H9 (cell line): ENCODE data around the gene NTPCR. TPM values are rescaled to one million over a fixed set of nuclear protein-coding genes. Genes with fewer than 3 reads are reported as not detected.

ENCODE experiments used
- DNase-seq: peaks from one replicate; pipeline ENCODE4 v3.0.0-alpha.2; 2017
- H2AFZ ChIP-seq: one replicate; pipeline ENCODE4 v1.6.1; 2013; ENCODE audit warnings: mild to moderate bottlenecking, low read length, control low read depth, moderate library complexity
- H2AK5ac ChIP-seq: 2 replicates; pipeline ENCODE4 v1.6.1; 2013; ENCODE audit warnings: low read length, control low read depth, mixed read lengths; ENCODE audit not compliant: insufficient read length
- H2BK120ac ChIP-seq: one replicate; pipeline ENCODE4 v1.6.1; 2013; ENCODE audit warnings: low read depth, mild to moderate bottlenecking, low read length, control low read depth, inconsistent platforms; ENCODE audit not compliant: poor library complexity, severe bottlenecking
- H2BK12ac ChIP-seq: 2 replicates; pipeline ENCODE4 v1.6.1; 2013; ENCODE audit warnings: low read length, control low read depth, mixed read lengths, low read depth; ENCODE audit not compliant: insufficient read length
- H2BK15ac ChIP-seq: 2 replicates; pipeline ENCODE4 v1.6.1; 2013; ENCODE audit warnings: low read depth, low read length, control low read depth
- H2BK20ac ChIP-seq: one replicate; pipeline ENCODE4 v1.6.1; 2013; ENCODE audit warnings: low read depth, mild to moderate bottlenecking, low read length, control low read depth, inconsistent platforms; ENCODE audit not compliant: poor library complexity, severe bottlenecking
- H2BK5ac ChIP-seq: 2 replicates; pipeline ENCODE4 v1.6.1; 2013; ENCODE audit warnings: low read length, control low read depth, mixed read lengths; ENCODE audit not compliant: insufficient read length
- H3K14ac ChIP-seq: 2 replicates; pipeline ENCODE4 v1.6.1; 2013; ENCODE audit warnings: low read length, control low read depth; ENCODE audit not compliant: insufficient read depth
- H3K18ac ChIP-seq: 2 replicates; pipeline ENCODE4 v1.6.1; 2013; ENCODE audit warnings: low read depth, mild to moderate bottlenecking, mixed read lengths, low read length, control low read depth; ENCODE audit not compliant: insufficient read length
- H3K23ac ChIP-seq: 2 replicates; pipeline ENCODE4 v1.6.1; 2013; ENCODE audit warnings: low read length, control low read depth, mixed read lengths, low read depth; ENCODE audit not compliant: insufficient read length
- H3K23me2 ChIP-seq: 2 replicates; pipeline ENCODE4 v1.6.1; 2013; ENCODE audit warnings: low read depth, mild to moderate bottlenecking, mixed read lengths, low read length, control low read depth; ENCODE audit not compliant: insufficient read length, poor library complexity, severe bottlenecking
- H3K27ac ChIP-seq: 2 replicates; pipeline ENCODE4 v1.5.1; 2013; ENCODE audit warnings: low read length, control low read depth, mixed read lengths, low read depth; ENCODE audit not compliant: insufficient read length
- H3K27me3 ChIP-seq: 2 replicates; pipeline ENCODE4 v1.6.1; 2013; ENCODE audit warnings: low read length, control low read depth, inconsistent platforms; ENCODE audit not compliant: insufficient read depth
- H3K4ac ChIP-seq: 2 replicates; pipeline ENCODE4 v1.6.1; 2013; ENCODE audit warnings: low read depth, mild to moderate bottlenecking, control low read depth, inconsistent platforms, low read length, moderate library complexity
- H3K4me1 ChIP-seq: 2 replicates; pipeline ENCODE4 v1.6.1; 2013; ENCODE audit warnings: low read length, control low read depth, inconsistent platforms; ENCODE audit not compliant: insufficient read depth
- H3K4me2 ChIP-seq: 2 replicates; pipeline ENCODE4 v1.6.1; 2013; ENCODE audit warnings: low read length, control low read depth, mixed read lengths; ENCODE audit not compliant: insufficient read length, insufficient read depth
- H3K56ac ChIP-seq: 2 replicates; pipeline ENCODE4 v1.6.1; 2013; ENCODE audit warnings: low read depth, mild to moderate bottlenecking, mixed read lengths, low read length, control low read depth; ENCODE audit not compliant: insufficient read length
- H3K79me1 ChIP-seq: 2 replicates; pipeline ENCODE4 v1.6.1; 2013; ENCODE audit warnings: low read depth, mild to moderate bottlenecking, moderate library complexity, low read length, control low read depth, inconsistent platforms; ENCODE audit not compliant: insufficient read depth, poor library complexity, severe bottlenecking
- H3K79me2 ChIP-seq: 2 replicates; pipeline ENCODE4 v1.6.1; 2013; ENCODE audit warnings: low read length, control low read depth, inconsistent platforms; ENCODE audit not compliant: insufficient read depth
- H3K9ac ChIP-seq: 2 replicates; pipeline ENCODE4 v1.6.1; 2013; ENCODE audit warnings: low read length, control low read depth, mixed read lengths; ENCODE audit not compliant: insufficient read length; ENCODE audit errors: extremely low read depth
- H3K9me3 ChIP-seq: one replicate; pipeline ENCODE4 v1.6.1; 2013; ENCODE audit warnings: low read depth, low read length, inconsistent platforms; ENCODE audit not compliant: control insufficient read depth
- H3T11ph ChIP-seq: one replicate; pipeline ENCODE4 v1.6.1; 2013; ENCODE audit warnings: mild to moderate bottlenecking, low read length, control low read depth, inconsistent platforms
- H4K20me1 ChIP-seq: one replicate; pipeline ENCODE4 v1.6.1; 2013; ENCODE audit not compliant: control insufficient read depth, insufficient read length, insufficient read depth
- H4K5ac ChIP-seq: 2 replicates; pipeline ENCODE4 v1.6.1; 2013; ENCODE audit warnings: low read depth, mild to moderate bottlenecking, mixed read lengths, low read length, control low read depth; ENCODE audit not compliant: insufficient read length
- H4K8ac ChIP-seq: replicated peaks from 2 replicates; pipeline ENCODE4 v1.6.1; 2013; ENCODE audit warnings: low read length, control low read depth, mixed read lengths, low read depth; ENCODE audit not compliant: insufficient read length
- H4K91ac ChIP-seq: 2 replicates; pipeline ENCODE4 v1.6.1; 2013; ENCODE audit warnings: low read depth, mild to moderate bottlenecking, moderate library complexity, mixed read lengths, low read length, control low read depth; ENCODE audit not compliant: insufficient read length
- H3K27ac Mint-ChIP-seq, 3 experiments: 2 replicates in 2 of 3; 3 replicates in 1 of 3; pipeline ENCODE4 v1.8.0; 2020 to 2021; ENCODE audit warnings: mixed read lengths in 3 of 3, mild to moderate bottlenecking in 1 of 3, moderate library complexity in 1 of 3
- H3K27me3 Mint-ChIP-seq: 2 replicates; pipeline ENCODE4 v1.8.0; 2021; ENCODE audit warnings: low read depth, mild to moderate bottlenecking, moderate library complexity, mixed read lengths
- H3K36me3 Mint-ChIP-seq, 3 experiments: 2 replicates in 2 of 3; 3 replicates in 1 of 3; pipeline ENCODE4 v1.8.0; 2020 to 2021; ENCODE audit warnings: low read depth in 3 of 3, mixed read lengths in 3 of 3; ENCODE audit not compliant: insufficient read depth in 1 of 3
- H3K4me1 Mint-ChIP-seq, 2 experiments: 2 replicates each; pipeline ENCODE4 v1.8.0; 2020; ENCODE audit warnings: mixed read lengths in 2 of 2
- H3K4me3 Mint-ChIP-seq, 2 experiments: 2 replicates in 1 of 2; 3 replicates in 1 of 2; pipeline ENCODE4 v1.8.0; 2020 to 2021; ENCODE audit warnings: mild to moderate bottlenecking in 2 of 2, mixed read lengths in 2 of 2, moderate library complexity in 1 of 2
- H3K9me3 Mint-ChIP-seq, 2 experiments: 2 replicates in 1 of 2; 3 replicates in 1 of 2; pipeline ENCODE4 v1.8.0; 2020; ENCODE audit warnings: mild to moderate bottlenecking in 2 of 2, mixed read lengths in 2 of 2, moderate library complexity in 1 of 2
- CTCF ChIP-seq: fragments of 200-600 bp; sonication (generic); conservative IDR thresholded peaks from 3 replicates; pipeline ENCODE4 v1.8.0; 2021; ENCODE audit warnings: antibody characterized with exemption, mild to moderate bottlenecking
- WGBS: extraction: QIAGEN DNeasy Blood & Tissue Kit; methylation state at CpG from one replicate; pipeline ENCODE4 v1.1.7; 2013; ENCODE audit warnings: missing lambda C conversion rate, low lambda C conversion rate, mixed read lengths; ENCODE audit not compliant: insufficient read length; ENCODE audit errors: extremely low coverage; 5-methylcytosine and 5-hydroxymethylcytosine counted together
- total RNA-seq: library from RNA; stranded (reverse); gene quantifications from 2 replicates; pipeline ENCODE4 v1.2.1, GENCODE V29; 2021

The NTPCR gene
- total RNA-seq, 1 experiment from 2014 or later: 87.4 TPM

GRCh38 chr1:232942413-232943294, 7.8 kb upstream of the NTPCR start:
- H2BK20ac ChIP-seq: no peak overlapping the region
- Mint-ChIP-seq H3K4me1 (no peaks in the 10 kb centered on the region), H3K36me3 (no peaks in the 10 kb centered on the region), H3K27me3 (peaks cover 5% of the 10 kb centered on the region), H3K9me3 (no peaks in the 10 kb centered on the region; a peak in 1 of 5 replicates), H3K27ac (no peak overlapping the region), H3K4me3 (no peak overlapping the region)
- no peak overlapping the region for H2AFZ ChIP-seq
- no peak overlapping the region for H2BK15ac ChIP-seq
- no peak overlapping the region for H3K56ac ChIP-seq
- H3K27me3 ChIP-seq: no peaks in the 10 kb centered on the region
- no peak for TF ChIP-seq CTCF
- no peak overlapping the region for H3K4me2 ChIP-seq
- H3K27ac ChIP-seq: no peak overlapping the region
- H2BK120ac ChIP-seq: no peak overlapping the region
- no peak overlapping the region for H3T11ph ChIP-seq
- H3K4me1 ChIP-seq: no peaks in the 10 kb centered on the region
- no peaks in the 10 kb centered on the region for H4K20me1 ChIP-seq
- no peak overlapping the region for H3K9ac ChIP-seq
- WGBS: no CpG with 5 or more reads among the region's 8 CpGs
- H3K9me3 ChIP-seq: no peaks in the 10 kb centered on the region
- no peaks in the 10 kb centered on the region for H3K79me1 ChIP-seq
- no peak overlapping the region for H3K14ac ChIP-seq
- no peaks in the 10 kb centered on the region for H3K23me2 ChIP-seq
- DNase-seq: no peak
- no peak overlapping the region for H4K8ac ChIP-seq
- no peak overlapping the region for H4K5ac ChIP-seq
- H3K79me2 ChIP-seq: no peaks in the 10 kb centered on the region
- H3K18ac ChIP-seq: no peak overlapping the region
- H3K4ac ChIP-seq: no peak overlapping the region
- no peak overlapping the region for H3K23ac ChIP-seq
- H4K91ac ChIP-seq: no peak overlapping the region
- no peak overlapping the region for H2BK5ac ChIP-seq
- no peak overlapping the region for H2BK12ac ChIP-seq
- H2AK5ac ChIP-seq: no peak overlapping the region
